ENCODE results near the gene OR4C45.

DNA sequence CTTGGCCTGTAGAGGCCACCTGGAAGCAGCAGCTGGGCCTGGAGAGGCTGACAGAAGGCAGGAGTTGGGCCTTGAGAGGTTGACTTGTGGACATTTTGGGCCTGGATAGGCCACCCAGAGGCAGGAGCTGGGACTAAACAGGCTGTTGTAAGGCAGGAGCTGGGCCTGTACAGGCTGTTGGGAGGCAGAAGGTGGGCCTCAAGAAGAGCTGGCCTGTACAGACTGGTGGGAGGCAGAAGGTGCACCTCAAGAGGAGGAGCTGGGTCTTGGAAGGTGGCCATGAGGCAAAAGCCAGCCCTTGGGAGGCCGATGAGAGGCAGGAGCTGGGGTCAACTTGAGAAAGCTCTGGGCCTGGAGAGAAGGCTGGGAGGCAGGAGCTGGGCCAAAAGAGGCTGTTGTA lies 45.3 kb downstream of the OR4C45 start:
- TF ChIP-seq ZNF274 (IDR thresholded peaks at IDR 0.05; ENCODE audit: borderline replicate concordance, extremely low read depth, low read length): no peak
- no peak for TF ChIP-seq SRF (IDR thresholded peaks at IDR 0.05; ENCODE audit: low read depth, low read length)
- TF ChIP-seq CTCF (IDR thresholded peaks at IDR 0.05; ENCODE audit: control extremely low read depth in 1 of 3, insufficient read depth in 1 of 3, low read depth in 1 of 3, low read length in 3 of 3): no peak
